DOHH2 (cell line): ENCODE results near the gene ARHGAP40.

Experiments used
- H3F3A ChIP-seq: fragments of 200-600 bp; sonication (generic), shearing (Covaris generic); 2 replicates; pipeline ENCODE4 v1.6.0; 2016; ENCODE audit warnings: antibody characterized with exemption, mild to moderate bottlenecking; ENCODE audit not compliant: control insufficient read depth, insufficient read depth
- H3K27ac ChIP-seq: fragments of 200-600 bp; sonication (generic); 2 replicates; pipeline ENCODE4 v1.5.1; 2014; ENCODE audit warnings: low read depth, mild to moderate bottlenecking, low read length, moderate library complexity
- H3K27me3 ChIP-seq: fragments of 200-600 bp; sonication (generic); 2 replicates; pipeline ENCODE4 v1.6.1; 2014; ENCODE audit warnings: mild to moderate bottlenecking, low read length, mixed read lengths; ENCODE audit not compliant: control insufficient read depth
- H3K36me3 ChIP-seq: fragments of 200-600 bp; sonication (generic); 2 replicates; pipeline ENCODE4 v1.6.1; 2014; ENCODE audit warnings: mild to moderate bottlenecking, low read length, moderate library complexity, mixed read lengths; ENCODE audit not compliant: control insufficient read depth
- H3K4me1 ChIP-seq: fragments of 200-600 bp; sonication (generic); 2 replicates; pipeline ENCODE4 v1.6.1; 2014; ENCODE audit warnings: mild to moderate bottlenecking, low read length, mixed read lengths; ENCODE audit not compliant: control insufficient read depth
- H3K4me2 ChIP-seq: fragments of 200-600 bp; sonication (generic); 2 replicates; pipeline ENCODE4 v1.6.0; 2014; ENCODE audit warnings: mild to moderate bottlenecking, low read length, moderate library complexity
- H3K4me3 ChIP-seq: fragments of 200-600 bp; sonication (generic); 2 replicates; pipeline ENCODE4 v1.5.1; 2014; ENCODE audit warnings: mild to moderate bottlenecking, low read length, mixed read lengths
- H3K79me2 ChIP-seq: fragments of 200-600 bp; sonication (generic); 2 replicates; pipeline ENCODE4 v1.6.1; 2014; ENCODE audit warnings: mild to moderate bottlenecking, low read length, mixed read lengths; ENCODE audit not compliant: control insufficient read depth
- H3K9me2 ChIP-seq: fragments of 200-600 bp; sonication (generic); replicated peaks from 2 replicates; pipeline ENCODE4 v1.6.1; 2014; ENCODE audit warnings: mild to moderate bottlenecking, low read length, mixed read lengths; ENCODE audit not compliant: control insufficient read depth
- H3K9me3 ChIP-seq: fragments of 200-600 bp; sonication (generic); 2 replicates; pipeline ENCODE4 v1.6.1; 2014; ENCODE audit warnings: antibody characterized with exemption, low read length, mixed read lengths; ENCODE audit not compliant: control insufficient read depth, insufficient read depth
- H4K20me1 ChIP-seq: fragments of 200-600 bp; sonication (generic); 2 replicates; pipeline ENCODE4 v1.6.0; 2014; ENCODE audit warnings: low read depth, mild to moderate bottlenecking, antibody characterized with exemption, low read length, moderate library complexity; ENCODE audit not compliant: control insufficient read depth, insufficient read depth
- CTCF ChIP-seq: fragments of 200-600 bp; sonication (generic); IDR thresholded peaks from one replicate; pipeline ENCODE4 v1.5.1; 2014; ENCODE audit warnings: antibody characterized with exemption, mild to moderate bottlenecking, low read depth, low read length; ENCODE audit not compliant: poor library complexity, severe bottlenecking
- EZH2phosphoT487 ChIP-seq: fragments of 200-600 bp; sonication (generic); IDR thresholded peaks from 2 replicates; pipeline ENCODE4 v1.6.1; 2017; ENCODE audit warnings: borderline replicate concordance, mild to moderate bottlenecking, antibody characterized with exemption, low read length, moderate library complexity, mixed read lengths

ARHGAP40 gene

GRCh38 chr20:38569747-38570525 is 31.7 kb upstream of the ARHGAP40 start:
- no peaks in the 10 kb centered on the region for H4K20me1 ChIP-seq
- no peak overlapping the region for H3K27ac ChIP-seq
- peaks cover 38% of the 10 kb centered on the region for H3K36me3 ChIP-seq
- no peaks in the 10 kb centered on the region for H3K4me1 ChIP-seq
- H3K27me3 ChIP-seq, result no peaks in the 10 kb centered on the region
- H3K9me2 ChIP-seq, result no peaks in the 10 kb centered on the region
- TF ChIP-seq CTCF (no peak), EZH2phosphoT487 (no peak)
- H3K79me2 ChIP-seq, result no peaks in the 10 kb centered on the region
- H3K9me3 ChIP-seq, result no peaks in the 10 kb centered on the region
- no peak overlapping the region for H3K4me3 ChIP-seq
- no peak overlapping the region for H3K4me2 ChIP-seq
- H3F3A ChIP-seq, result no peaks in the 10 kb centered on the region

DNA sequence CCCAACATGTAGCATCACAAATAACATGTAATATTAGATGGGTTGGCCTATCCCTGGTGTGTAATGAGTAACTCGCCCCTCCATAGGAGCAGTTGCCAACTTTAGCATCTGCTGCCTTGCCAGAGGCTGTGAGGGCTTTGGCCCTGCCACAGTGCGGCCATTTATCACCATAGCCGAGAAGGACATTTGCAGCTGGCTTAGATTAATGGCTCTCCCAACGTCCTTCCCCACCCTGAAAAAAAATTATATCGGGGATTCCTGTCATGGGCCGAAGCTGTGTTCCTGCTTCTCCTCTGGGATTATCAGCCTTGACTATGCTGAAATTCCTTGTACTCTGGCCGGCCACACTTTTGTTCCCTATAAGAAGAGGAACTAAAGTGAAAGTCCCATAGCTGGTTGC is 28.2 kb upstream of the ARHGAP40 start:
- Histone ChIP-seq H3K9me2 (no peaks in the 10 kb centered on the region), H3K9me3 (no peaks in the 10 kb centered on the region), H3F3A (no peaks in the 10 kb centered on the region), H3K79me2 (no peaks in the 10 kb centered on the region), H3K4me2 (no peak overlapping the region), H4K20me1 (no peaks in the 10 kb centered on the region), H3K4me1 (no peaks in the 10 kb centered on the region), H3K4me3 (no peak overlapping the region), H3K27me3 (no peaks in the 10 kb centered on the region), H3K27ac (no peak overlapping the region), H3K36me3 (peaks cover 42% of the 10 kb centered on the region)
- TF ChIP-seq CTCF, result no peak
- TF ChIP-seq EZH2phosphoT487, result no peak

- Histone ChIP-seq H3K27me3 (peaks cover 4% of the 10 kb centered on the region; the same call in 1 of the 2 replicates), H3K27ac (no peak overlapping the region), H3K9me2 (no peaks in the 10 kb centered on the region), H3K4me1 (no peaks in the 10 kb centered on the region), H3K36me3 (peaks cover 17% of the 10 kb centered on the region), H4K20me1 (no peaks in the 10 kb centered on the region), H3K79me2 (no peaks in the 10 kb centered on the region), H3K4me3 (no peak overlapping the region), H3K9me3 (no peaks in the 10 kb centered on the region), H3F3A (no peaks in the 10 kb centered on the region), H3K4me2 (no peak overlapping the region)
- TF ChIP-seq EZH2phosphoT487 (no peak), CTCF (no peak)
These were observed 22.2 kb upstream of the ARHGAP40 start for GRCh38 chr20:38579219-38579910.
